GM23338 (cell line): ENCODE measurements around the gene CORO1C. TPM values are rescaled to one million over a fixed set of nuclear protein-coding genes. Genes with fewer than 3 reads are reported as not detected.

ENCODE experiments used
- ATAC-seq: fragments of 200-7000 bp; cut with Tn5 transposase; 3 replicates; pipeline ENCODE4 v1.9.1; 2020
- DNase-seq: peaks from one replicate; pipeline ENCODE4 v3.0.0-alpha.2; 2015; ENCODE audit warnings: low spot score
- H2AFZ ChIP-seq: fragments of 200-600 bp; sonication (generic); 2 replicates; pipeline ENCODE4 v1.8.0; 2016; ENCODE audit warnings: antibody characterized with exemption, mild to moderate bottlenecking, moderate library complexity
- H3F3A ChIP-seq: fragments of 200-600 bp; sonication (generic); replicated peaks from 2 replicates; pipeline ENCODE4 v1.8.0; 2017; ENCODE audit warnings: antibody characterized with exemption, mixed run types, low read depth
- H3K27ac ChIP-seq: fragments of 200-600 bp; sonication (generic); 2 replicates; pipeline ENCODE4 v1.6.1; 2016; ENCODE audit warnings: low read depth
- H3K27me3 ChIP-seq: fragments of 200-600 bp; sonication (generic); 2 replicates; pipeline ENCODE4 v1.8.0; 2016; ENCODE audit warnings: mild to moderate bottlenecking, mixed run types, moderate library complexity; ENCODE audit not compliant: insufficient read depth
- H3K36me3 ChIP-seq: fragments of 200-600 bp; sonication (generic); 2 replicates; pipeline ENCODE4 v1.8.0; 2016; ENCODE audit warnings: mild to moderate bottlenecking; ENCODE audit not compliant: insufficient read depth
- H3K4me1 ChIP-seq: fragments of 200-600 bp; sonication (generic); 2 replicates; pipeline ENCODE4 v1.8.0; 2016; ENCODE audit warnings: mild to moderate bottlenecking, moderate library complexity; ENCODE audit not compliant: insufficient read depth
- H3K4me2 ChIP-seq: fragments of 200-600 bp; sonication (generic); 2 replicates; pipeline ENCODE4 v1.7.1; 2017; ENCODE audit warnings: mixed run types
- H3K4me3 ChIP-seq: fragments of 200-600 bp; sonication (generic); 2 replicates; pipeline ENCODE4 v1.6.1; 2016; ENCODE audit warnings: mixed run types
- H3K79me2 ChIP-seq: fragments of 200-600 bp; sonication (generic); replicated peaks from 2 replicates; pipeline ENCODE4 v1.8.0; 2017; ENCODE audit warnings: mild to moderate bottlenecking; ENCODE audit not compliant: insufficient read depth
- H3K9me2 ChIP-seq: fragments of 200-600 bp; sonication (generic); 2 replicates; pipeline ENCODE4 v1.8.0; 2017; ENCODE audit not compliant: insufficient read depth
- H4K20me1 ChIP-seq: fragments of 200-600 bp; sonication (generic); replicated peaks from 2 replicates; pipeline ENCODE4 v1.8.0; 2017; ENCODE audit warnings: mild to moderate bottlenecking; ENCODE audit not compliant: insufficient read depth
- H3K27ac Mint-ChIP-seq: 2 replicates; pipeline ENCODE4 v1.8.0; 2020; ENCODE audit warnings: inconsistent platforms, mild to moderate bottlenecking, moderate library complexity, mixed read lengths
- H3K27me3 Mint-ChIP-seq: 3 replicates; pipeline ENCODE4 v1.8.0; 2022; ENCODE audit warnings: low read depth, mild to moderate bottlenecking, moderate library complexity, mixed read lengths, inconsistent platforms; ENCODE audit not compliant: insufficient read depth, poor library complexity
- H3K36me3 Mint-ChIP-seq: 3 replicates; pipeline ENCODE4 v1.8.0; 2021; ENCODE audit warnings: low read depth, mild to moderate bottlenecking, inconsistent platforms, moderate library complexity, mixed read lengths
- H3K4me1 Mint-ChIP-seq: 3 replicates; pipeline ENCODE4 v1.8.0; 2020; ENCODE audit warnings: mild to moderate bottlenecking, inconsistent platforms, mixed read lengths
- H3K4me3 Mint-ChIP-seq: 3 replicates; pipeline ENCODE4 v1.8.0; 2021; ENCODE audit warnings: moderate library complexity, mild to moderate bottlenecking, inconsistent platforms, mixed read lengths
- H3K9me3 Mint-ChIP-seq: 3 replicates; pipeline ENCODE4 v1.8.0; 2020; ENCODE audit warnings: moderate library complexity, mild to moderate bottlenecking, inconsistent platforms, mixed read lengths
- CREB1 ChIP-seq: fragments of 250-450 bp; sonication (Bioruptor Pico); IDR thresholded peaks from 2 replicates; pipeline ENCODE4 v1.5.0; 2020; ENCODE audit warnings: low read depth, mild to moderate bottlenecking, moderate library complexity
- EZH2phosphoT487 ChIP-seq: fragments of 200-600 bp; sonication (generic); IDR thresholded peaks from one replicate; pipeline ENCODE4 v1.8.1; 2018; ENCODE audit warnings: antibody characterized with exemption; ENCODE audit not compliant: unreplicated experiment
- JUNB ChIP-seq: IDR thresholded peaks from one replicate; pipeline ENCODE4 v1.6.1; 2016; ENCODE audit warnings: antibody characterized with exemption; ENCODE audit not compliant: unreplicated experiment
- NANOG ChIP-seq: IDR thresholded peaks from 2 replicates; pipeline ENCODE4 v1.6.1; 2016; ENCODE audit warnings: antibody characterized with exemption, borderline replicate concordance
- STAT1 ChIP-seq: IDR thresholded peaks from one replicate; pipeline ENCODE4 v1.6.1; 2016; ENCODE audit warnings: antibody characterized with exemption; ENCODE audit not compliant: unreplicated experiment
- ZNF114 ChIP-seq: fragments of 250-450 bp; sonication (Bioruptor Pico); IDR thresholded peaks from 2 replicates; pipeline ENCODE4 v1.5.0; 2020; ENCODE audit warnings: mild to moderate bottlenecking, moderate library complexity
- ZNF331 ChIP-seq: fragments of 250-450 bp; sonication (Bioruptor Pico); IDR thresholded peaks from 2 replicates; pipeline ENCODE4 v1.5.0; 2020; ENCODE audit warnings: low read depth, mild to moderate bottlenecking, moderate library complexity
- polyA plus RNA-seq: library from polyadenylated mRNA; unstranded; fragments of >200 nt; fragmentation: Nextera tagmentation; extraction: Ambion mirVana; gene quantifications from 2 replicates; pipeline ENCODE4 v1.2.1, GENCODE V29; 2016
- total RNA-seq: library from RNA; depleted of rRNA; stranded (reverse); fragments of >200 nt; shearing (Covaris generic); gene quantifications from 2 replicates; pipeline ENCODE4 v1.2.3, GENCODE V29; 2014
- TF ChIP-seq, protein P1 (sequence below): fragments of 250-450 bp; sonication (Bioruptor Pico); IDR thresholded peaks from 2 replicates; pipeline ENCODE4 v1.5.0; 2020; ENCODE audit warnings: mild to moderate bottlenecking, moderate library complexity
- TF ChIP-seq, protein P2 (sequence below): IDR thresholded peaks from 2 replicates; pipeline ENCODE4 v1.6.1; 2016; ENCODE audit warnings: antibody characterized with exemption
- TF ChIP-seq, protein P3 (sequence below), 2 experiments: fragments of 200-600 bp in 1 of 2; sonication (generic) in 1 of 2; conservative IDR thresholded peaks; 2 replicates each; pipeline versions ENCODE4 v1.5.1 to v1.6.1; 2016 to 2017; ENCODE audit warnings: antibody characterized with exemption in 2 of 2, low read depth in 2 of 2, mild to moderate bottlenecking in 2 of 2, moderate library complexity in 1 of 2
- TF ChIP-seq, protein P4 (sequence below): IDR thresholded peaks from one replicate; pipeline ENCODE4 v1.6.1; 2018; ENCODE audit warnings: antibody characterized with exemption; ENCODE audit not compliant: unreplicated experiment

Gene CORO1C
- total and polyA plus RNA-seq, 2 experiments from 2014 or later = 59.2 to 89.5 TPM

DNA sequence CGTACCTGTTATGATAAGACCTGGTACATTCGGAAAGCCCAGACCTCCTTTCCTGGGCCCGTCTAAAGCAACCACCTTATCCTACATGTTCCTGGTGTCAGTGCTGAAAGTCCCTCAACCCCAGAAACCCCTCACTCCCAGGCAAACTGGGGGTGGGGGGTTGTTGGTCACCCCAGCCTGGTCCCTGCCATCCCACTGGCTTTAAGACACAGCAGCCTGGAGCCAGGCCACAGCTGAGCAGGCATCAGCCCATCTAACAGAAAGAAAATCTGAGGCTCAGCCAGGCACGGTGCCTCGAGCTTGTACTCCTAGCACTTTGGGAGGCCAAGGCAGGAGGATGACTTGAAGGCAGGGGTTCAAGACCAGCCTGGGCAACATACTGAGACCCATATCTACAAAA is 102.2 kb downstream of the CORO1C start (continued):
- TF ChIP-seq, protein P1, sequence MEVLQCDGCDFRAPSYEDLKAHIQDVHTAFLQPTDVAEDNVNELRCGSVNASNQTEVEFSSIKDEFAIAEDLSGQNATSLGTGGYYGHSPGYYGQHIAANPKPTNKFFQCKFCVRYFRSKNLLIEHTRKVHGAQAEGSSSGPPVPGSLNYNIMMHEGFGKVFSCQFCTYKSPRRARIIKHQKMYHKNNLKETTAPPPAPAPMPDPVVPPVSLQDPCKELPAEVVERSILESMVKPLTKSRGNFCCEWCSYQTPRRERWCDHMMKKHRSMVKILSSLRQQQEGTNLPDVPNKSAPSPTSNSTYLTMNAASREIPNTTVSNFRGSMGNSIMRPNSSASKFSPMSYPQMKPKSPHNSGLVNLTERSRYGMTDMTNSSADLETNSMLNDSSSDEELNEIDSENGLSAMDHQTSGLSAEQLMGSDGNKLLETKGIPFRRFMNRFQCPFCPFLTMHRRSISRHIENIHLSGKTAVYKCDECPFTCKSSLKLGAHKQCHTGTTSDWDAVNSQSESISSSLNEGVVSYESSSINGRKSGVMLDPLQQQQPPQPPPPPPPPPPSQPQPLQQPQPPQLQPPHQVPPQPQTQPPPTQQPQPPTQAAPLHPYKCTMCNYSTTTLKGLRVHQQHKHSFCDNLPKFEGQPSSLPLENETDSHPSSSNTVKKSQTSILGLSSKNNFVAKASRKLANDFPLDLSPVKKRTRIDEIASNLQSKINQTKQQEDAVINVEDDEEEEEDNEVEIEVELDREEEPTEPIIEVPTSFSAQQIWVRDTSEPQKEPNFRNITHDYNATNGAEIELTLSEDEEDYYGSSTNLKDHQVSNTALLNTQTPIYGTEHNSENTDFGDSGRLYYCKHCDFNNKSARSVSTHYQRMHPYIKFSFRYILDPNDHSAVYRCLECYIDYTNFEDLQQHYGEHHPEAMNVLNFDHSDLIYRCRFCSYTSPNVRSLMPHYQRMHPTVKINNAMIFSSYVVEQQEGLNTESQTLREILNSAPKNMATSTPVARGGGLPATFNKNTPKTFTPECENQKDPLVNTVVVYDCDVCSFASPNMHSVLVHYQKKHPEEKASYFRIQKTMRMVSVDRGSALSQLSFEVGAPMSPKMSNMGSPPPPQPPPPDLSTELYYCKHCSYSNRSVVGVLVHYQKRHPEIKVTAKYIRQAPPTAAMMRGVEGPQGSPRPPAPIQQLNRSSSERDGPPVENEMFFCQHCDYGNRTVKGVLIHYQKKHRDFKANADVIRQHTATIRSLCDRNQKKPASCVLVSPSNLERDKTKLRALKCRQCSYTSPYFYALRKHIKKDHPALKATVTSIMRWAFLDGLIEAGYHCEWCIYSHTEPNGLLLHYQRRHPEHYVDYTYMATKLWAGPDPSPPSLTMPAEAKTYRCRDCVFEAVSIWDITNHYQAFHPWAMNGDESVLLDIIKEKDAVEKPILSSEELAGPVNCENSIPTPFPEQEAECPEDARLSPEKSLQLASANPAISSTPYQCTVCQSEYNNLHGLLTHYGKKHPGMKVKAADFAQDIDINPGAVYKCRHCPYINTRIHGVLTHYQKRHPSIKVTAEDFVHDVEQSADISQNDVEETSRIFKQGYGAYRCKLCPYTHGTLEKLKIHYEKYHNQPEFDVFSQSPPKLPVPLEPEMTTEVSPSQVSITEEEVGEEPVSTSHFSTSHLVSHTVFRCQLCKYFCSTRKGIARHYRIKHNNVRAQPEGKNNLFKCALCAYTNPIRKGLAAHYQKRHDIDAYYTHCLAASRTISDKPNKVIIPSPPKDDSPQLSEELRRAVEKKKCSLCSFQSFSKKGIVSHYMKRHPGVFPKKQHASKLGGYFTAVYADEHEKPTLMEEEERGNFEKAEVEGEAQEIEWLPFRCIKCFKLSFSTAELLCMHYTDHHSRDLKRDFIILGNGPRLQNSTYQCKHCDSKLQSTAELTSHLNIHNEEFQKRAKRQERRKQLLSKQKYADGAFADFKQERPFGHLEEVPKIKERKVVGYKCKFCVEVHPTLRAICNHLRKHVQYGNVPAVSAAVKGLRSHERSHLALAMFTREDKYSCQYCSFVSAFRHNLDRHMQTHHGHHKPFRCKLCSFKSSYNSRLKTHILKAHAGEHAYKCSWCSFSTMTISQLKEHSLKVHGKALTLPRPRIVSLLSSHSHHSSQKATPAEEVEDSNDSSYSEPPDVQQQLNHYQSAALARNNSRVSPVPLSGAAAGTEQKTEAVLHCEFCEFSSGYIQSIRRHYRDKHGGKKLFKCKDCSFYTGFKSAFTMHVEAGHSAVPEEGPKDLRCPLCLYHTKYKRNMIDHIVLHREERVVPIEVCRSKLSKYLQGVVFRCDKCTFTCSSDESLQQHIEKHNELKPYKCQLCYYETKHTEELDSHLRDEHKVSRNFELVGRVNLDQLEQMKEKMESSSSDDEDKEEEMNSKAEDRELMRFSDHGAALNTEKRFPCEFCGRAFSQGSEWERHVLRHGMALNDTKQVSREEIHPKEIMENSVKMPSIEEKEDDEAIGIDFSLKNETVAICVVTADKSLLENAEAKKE = no peak

DNA sequence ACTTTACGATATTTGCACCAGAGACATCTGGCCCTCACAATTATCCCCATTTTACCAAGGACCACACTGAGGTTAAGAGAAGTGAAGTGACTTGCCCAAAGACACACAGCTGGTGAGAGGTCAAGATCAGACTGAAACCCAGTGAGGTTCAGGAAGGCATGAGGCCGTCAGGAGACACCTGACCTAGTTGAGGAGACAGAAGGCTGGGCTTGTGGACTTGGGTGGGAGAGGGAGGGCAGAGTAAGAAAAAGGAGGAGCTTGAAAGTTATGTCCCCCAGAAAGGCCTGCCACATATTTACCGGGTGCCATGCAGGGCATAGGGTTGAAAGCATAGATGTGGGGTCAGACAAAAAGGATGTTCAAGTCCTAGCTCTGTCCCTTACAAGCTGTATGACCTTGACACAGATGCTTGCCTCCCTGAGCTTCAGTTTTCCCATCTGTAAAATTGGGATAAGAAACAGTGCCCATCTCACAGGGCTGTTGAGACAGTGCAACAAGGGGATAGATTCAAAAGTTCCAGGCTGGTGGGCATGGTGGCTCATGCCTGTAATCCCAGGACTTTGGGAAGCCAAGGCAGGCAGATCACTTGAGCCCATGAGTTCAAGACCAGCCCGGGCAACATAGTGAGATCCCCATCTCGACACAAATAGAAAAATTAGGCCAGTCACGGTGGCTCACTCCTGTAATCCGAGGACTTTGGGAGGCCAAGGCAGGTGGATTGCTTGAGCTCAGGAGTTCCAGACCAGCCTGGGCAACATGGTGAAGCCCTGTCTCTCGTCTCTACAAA is 104.0 kb downstream of the CORO1C start:
- Histone ChIP-seq H3F3A (0 out of 2 replicates have a peak, but pooled peaks cover 4% of the 10 kb centered on the region), H3K27me3 (no peaks in the 10 kb centered on the region), H3K9me2 (peaks cover 7% of the 10 kb centered on the region; the same call in 1 of the 2 replicates), H3K27ac (no peak overlapping the region), H4K20me1 (no peaks in the 10 kb centered on the region), H3K36me3 (no peaks in the 10 kb centered on the region), H3K4me3 (no peak overlapping the region), H3K79me2 (no peaks in the 10 kb centered on the region), H3K4me2 (no peak overlapping the region), H3K4me1 (peaks cover 9% of the 10 kb centered on the region; the same call in 1 of the 2 replicates), H2AFZ (no peak overlapping the region)
- H3K4me3 Mint-ChIP-seq = no peak overlapping the region
- H3K36me3 Mint-ChIP-seq = peaks cover 3% of the 10 kb centered on the region; the same call in 1 of the 3 replicates
- H3K9me3 Mint-ChIP-seq = 0 out of 3 replicates have a peak, but pooled peaks cover 2% of the 10 kb centered on the region
- H3K27me3 Mint-ChIP-seq = peaks cover 11% of the 10 kb centered on the region
- H3K27ac Mint-ChIP-seq = no peak overlapping the region
- ATAC-seq = no peak
- no peak for DNase-seq
- H3K4me1 Mint-ChIP-seq = peaks cover 27% of the 10 kb centered on the region
- TF ChIP-seq, protein P2, sequence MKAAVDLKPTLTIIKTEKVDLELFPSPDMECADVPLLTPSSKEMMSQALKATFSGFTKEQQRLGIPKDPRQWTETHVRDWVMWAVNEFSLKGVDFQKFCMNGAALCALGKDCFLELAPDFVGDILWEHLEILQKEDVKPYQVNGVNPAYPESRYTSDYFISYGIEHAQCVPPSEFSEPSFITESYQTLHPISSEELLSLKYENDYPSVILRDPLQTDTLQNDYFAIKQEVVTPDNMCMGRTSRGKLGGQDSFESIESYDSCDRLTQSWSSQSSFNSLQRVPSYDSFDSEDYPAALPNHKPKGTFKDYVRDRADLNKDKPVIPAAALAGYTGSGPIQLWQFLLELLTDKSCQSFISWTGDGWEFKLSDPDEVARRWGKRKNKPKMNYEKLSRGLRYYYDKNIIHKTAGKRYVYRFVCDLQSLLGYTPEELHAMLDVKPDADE = no peak
- TF ChIP-seq EZH2phosphoT487 (no peak), JUNB (no peak), ZNF331 (CRISPR knock-in tag) (no peak), NANOG (no peak), ZNF114 (CRISPR knock-in tag) (no peak), STAT1 (no peak), CREB1 (CRISPR knock-in tag) (no peak)
- TF ChIP-seq, protein P3, sequence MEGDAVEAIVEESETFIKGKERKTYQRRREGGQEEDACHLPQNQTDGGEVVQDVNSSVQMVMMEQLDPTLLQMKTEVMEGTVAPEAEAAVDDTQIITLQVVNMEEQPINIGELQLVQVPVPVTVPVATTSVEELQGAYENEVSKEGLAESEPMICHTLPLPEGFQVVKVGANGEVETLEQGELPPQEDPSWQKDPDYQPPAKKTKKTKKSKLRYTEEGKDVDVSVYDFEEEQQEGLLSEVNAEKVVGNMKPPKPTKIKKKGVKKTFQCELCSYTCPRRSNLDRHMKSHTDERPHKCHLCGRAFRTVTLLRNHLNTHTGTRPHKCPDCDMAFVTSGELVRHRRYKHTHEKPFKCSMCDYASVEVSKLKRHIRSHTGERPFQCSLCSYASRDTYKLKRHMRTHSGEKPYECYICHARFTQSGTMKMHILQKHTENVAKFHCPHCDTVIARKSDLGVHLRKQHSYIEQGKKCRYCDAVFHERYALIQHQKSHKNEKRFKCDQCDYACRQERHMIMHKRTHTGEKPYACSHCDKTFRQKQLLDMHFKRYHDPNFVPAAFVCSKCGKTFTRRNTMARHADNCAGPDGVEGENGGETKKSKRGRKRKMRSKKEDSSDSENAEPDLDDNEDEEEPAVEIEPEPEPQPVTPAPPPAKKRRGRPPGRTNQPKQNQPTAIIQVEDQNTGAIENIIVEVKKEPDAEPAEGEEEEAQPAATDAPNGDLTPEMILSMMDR (conservative IDR thresholded peaks at IDR 0.05; ENCODE audit: low read depth in 2 of 2) = no peak
- TF ChIP-seq, protein P4, sequence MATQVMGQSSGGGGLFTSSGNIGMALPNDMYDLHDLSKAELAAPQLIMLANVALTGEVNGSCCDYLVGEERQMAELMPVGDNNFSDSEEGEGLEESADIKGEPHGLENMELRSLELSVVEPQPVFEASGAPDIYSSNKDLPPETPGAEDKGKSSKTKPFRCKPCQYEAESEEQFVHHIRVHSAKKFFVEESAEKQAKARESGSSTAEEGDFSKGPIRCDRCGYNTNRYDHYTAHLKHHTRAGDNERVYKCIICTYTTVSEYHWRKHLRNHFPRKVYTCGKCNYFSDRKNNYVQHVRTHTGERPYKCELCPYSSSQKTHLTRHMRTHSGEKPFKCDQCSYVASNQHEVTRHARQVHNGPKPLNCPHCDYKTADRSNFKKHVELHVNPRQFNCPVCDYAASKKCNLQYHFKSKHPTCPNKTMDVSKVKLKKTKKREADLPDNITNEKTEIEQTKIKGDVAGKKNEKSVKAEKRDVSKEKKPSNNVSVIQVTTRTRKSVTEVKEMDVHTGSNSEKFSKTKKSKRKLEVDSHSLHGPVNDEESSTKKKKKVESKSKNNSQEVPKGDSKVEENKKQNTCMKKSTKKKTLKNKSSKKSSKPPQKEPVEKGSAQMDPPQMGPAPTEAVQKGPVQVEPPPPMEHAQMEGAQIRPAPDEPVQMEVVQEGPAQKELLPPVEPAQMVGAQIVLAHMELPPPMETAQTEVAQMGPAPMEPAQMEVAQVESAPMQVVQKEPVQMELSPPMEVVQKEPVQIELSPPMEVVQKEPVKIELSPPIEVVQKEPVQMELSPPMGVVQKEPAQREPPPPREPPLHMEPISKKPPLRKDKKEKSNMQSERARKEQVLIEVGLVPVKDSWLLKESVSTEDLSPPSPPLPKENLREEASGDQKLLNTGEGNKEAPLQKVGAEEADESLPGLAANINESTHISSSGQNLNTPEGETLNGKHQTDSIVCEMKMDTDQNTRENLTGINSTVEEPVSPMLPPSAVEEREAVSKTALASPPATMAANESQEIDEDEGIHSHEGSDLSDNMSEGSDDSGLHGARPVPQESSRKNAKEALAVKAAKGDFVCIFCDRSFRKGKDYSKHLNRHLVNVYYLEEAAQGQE = no peak
